H1 (cell line): Measurements from ENCODE around the gene GALNT6. TPM values are rescaled to one million over a fixed set of nuclear protein-coding genes. Genes with fewer than 3 reads are reported as not detected.

Experiments
- CTCF ChIA-PET: fragments of 300-600 bp; sonication (Branson Sonifier 250); formaldehyde crosslinking; loops from one replicate; lab custom pipeline; 2021; ENCODE audit not compliant: partially characterized antibody; lab: Charles Lee
- POLR2A ChIA-PET: fragments of 300-600 bp; sonication (Branson Sonifier 250); formaldehyde crosslinking; loops from one replicate; lab custom pipeline; 2021; ENCODE audit warnings: inconsistent platforms; ENCODE audit not compliant: partially characterized antibody; lab: Charles Lee
- DNase-seq, 2 experiments: peaks; one replicate each; pipeline versions ENCODE4 v3.0.0 to v3.0.0-alpha.2; 2010 to 2022; ENCODE audit warnings: low spot score in 2 of 2, low read depth in 1 of 2, mixed read lengths in 1 of 2
- FAIRE-seq: peaks from 2 replicates; lab custom pipeline; 2011; peaks lifted over from hg19 to GRCh38; lab: Jason Lieb, UNC
- H2AFZ ChIP-seq: 2 replicates; pipeline ENCODE4 v1.8.1; 2012; ENCODE audit warnings: low read length, inconsistent platforms
- H2AK5ac ChIP-seq: 2 replicates; pipeline ENCODE4 v1.6.1; 2013; ENCODE audit warnings: low read depth, low read length
- H2BK120ac ChIP-seq: replicated peaks from 2 replicates; pipeline ENCODE3; 2013; ENCODE audit warnings: low read depth, low read length, inconsistent platforms
- H2BK12ac ChIP-seq: 2 replicates; pipeline ENCODE4 v1.6.1; 2013; ENCODE audit warnings: low read depth, low read length
- H2BK15ac ChIP-seq: 2 replicates; pipeline ENCODE4 v1.6.1; 2013; ENCODE audit warnings: low read length
- H2BK20ac ChIP-seq: 2 replicates; pipeline ENCODE4 v1.6.1; 2013; ENCODE audit warnings: low read length
- H2BK5ac ChIP-seq: 2 replicates; pipeline ENCODE4 v1.6.1; 2013; ENCODE audit warnings: low read depth, low read length
- H3K14ac ChIP-seq: 2 replicates; pipeline ENCODE4 v1.6.1; 2013; ENCODE audit warnings: inconsistent platforms; ENCODE audit not compliant: insufficient read length
- H3K18ac ChIP-seq: 2 replicates; pipeline ENCODE4 v1.6.1; 2013; ENCODE audit warnings: low read length; ENCODE audit errors: extremely low read depth
- H3K23ac ChIP-seq: 2 replicates; pipeline ENCODE4 v1.6.1; 2013; ENCODE audit warnings: inconsistent platforms; ENCODE audit not compliant: insufficient read length
- H3K23me2 ChIP-seq: 2 replicates; pipeline ENCODE4 v1.6.1; 2013; ENCODE audit warnings: low read depth, low read length
- H3K27ac ChIP-seq: 2 replicates; pipeline ENCODE4 v1.6.1; 2011; ENCODE audit warnings: low read depth, low read length, inconsistent platforms
- H3K27me3 ChIP-seq, 4 experiments: replicated peaks in 1 of 4; 1 replicate in 1 of 4; 2 replicates in 3 of 4; pipeline versions ENCODE4 v1.6.1 to v1.8.1; 2011 to 2013; ENCODE audit warnings: low read length in 3 of 4, mild to moderate bottlenecking in 3 of 4, inconsistent platforms in 2 of 4, mixed read lengths in 2 of 4, moderate library complexity in 1 of 4; ENCODE audit not compliant: control insufficient read depth in 3 of 4, insufficient read depth in 3 of 4; ENCODE audit errors: extremely low read depth in 1 of 4
- H3K36me3 ChIP-seq, 4 experiments: 2 replicates each; pipeline versions ENCODE4 v1.6.1 to v1.8.1; 2011 to 2013; ENCODE audit warnings: mild to moderate bottlenecking in 4 of 4, low read length in 3 of 4, moderate library complexity in 2 of 4, control low read depth in 1 of 4, inconsistent platforms in 1 of 4; ENCODE audit not compliant: insufficient read depth in 4 of 4, control insufficient read depth in 2 of 4
- H3K4ac ChIP-seq: replicated peaks from 2 replicates; pipeline ENCODE3; 2013; ENCODE audit warnings: low read length, low read depth, mixed read lengths, inconsistent platforms; ENCODE audit not compliant: insufficient read length
- H3K4me1 ChIP-seq, 4 experiments: replicated peaks in 1 of 4; 1 replicate in 1 of 4; 2 replicates in 3 of 4; pipeline versions ENCODE4 v1.6.1 to v1.8.1; 2011 to 2013; ENCODE audit warnings: low read length in 3 of 4, inconsistent platforms in 2 of 4, mixed read lengths in 1 of 4; ENCODE audit not compliant: insufficient read depth in 4 of 4, control insufficient read depth in 3 of 4
- H3K4me2 ChIP-seq, 2 experiments: 2 replicates each; pipeline versions ENCODE4 v1.6.1 to v1.8.1; 2011 to 2013; ENCODE audit warnings: low read depth in 2 of 2, low read length in 2 of 2, control low read depth in 1 of 2, inconsistent platforms in 1 of 2, mild to moderate bottlenecking in 1 of 2; ENCODE audit not compliant: insufficient read depth in 1 of 2
- H3K4me3 ChIP-seq, 4 experiments: fragments of 200-600, 300-600 bp in 1 of 4; sonication (generic), shearing (Covaris generic), sonication (Bioruptor Twin) in 1 of 4; 2 replicates each; pipeline versions ENCODE4 v1.5.1 to v1.8.1; 2011 to 2016; ENCODE audit warnings: low read length in 4 of 4, low read depth in 3 of 4, control low read depth in 2 of 4, inconsistent platforms in 2 of 4, mild to moderate bottlenecking in 2 of 4, mixed read lengths in 1 of 4, moderate library complexity in 1 of 4; ENCODE audit not compliant: insufficient read depth in 2 of 4; ENCODE audit errors: extremely low read depth in 1 of 4
- H3K56ac ChIP-seq: replicated peaks from 2 replicates; pipeline ENCODE3; 2013; ENCODE audit warnings: low read depth, mild to moderate bottlenecking, mixed read lengths, low read length, inconsistent platforms; ENCODE audit not compliant: insufficient read length
- H3K79me1 ChIP-seq: 2 replicates; pipeline ENCODE4 v1.6.1; 2013; ENCODE audit warnings: low read depth, low read length, control low read depth
- H3K79me2 ChIP-seq, 2 experiments: 2 replicates each; pipeline versions ENCODE4 v1.6.1 to v1.8.1; 2012 to 2013; ENCODE audit warnings: low read length in 2 of 2, mild to moderate bottlenecking in 2 of 2, inconsistent platforms in 1 of 2; ENCODE audit not compliant: insufficient read depth in 2 of 2, control insufficient read depth in 1 of 2
- H3K9ac ChIP-seq, 4 experiments: replicated peaks in 1 of 4; 1 replicate in 1 of 4; 2 replicates in 3 of 4; pipeline versions ENCODE4 v1.6.1 to v1.8.1; 2011 to 2013; ENCODE audit warnings: low read depth in 3 of 4, low read length in 3 of 4, control low read depth in 2 of 4, mild to moderate bottlenecking in 2 of 4, moderate library complexity in 2 of 4, inconsistent platforms in 1 of 4; ENCODE audit errors: extremely low read depth in 1 of 4
- H3K9me3 ChIP-seq, 2 experiments: 2 replicates each; pipeline versions ENCODE4 v1.6.1 to v1.8.1; 2012 to 2013; ENCODE audit warnings: mild to moderate bottlenecking in 2 of 2, moderate library complexity in 2 of 2, control low read depth in 1 of 2, inconsistent platforms in 1 of 2, low read depth in 1 of 2, low read length in 1 of 2, mixed read lengths in 1 of 2; ENCODE audit not compliant: insufficient read depth in 2 of 2
- H4K20me1 ChIP-seq, 2 experiments: replicated peaks in 1 of 2; 2 replicates each; pipeline versions ENCODE3 to v1.8.1; 2011 to 2013; ENCODE audit warnings: inconsistent platforms in 2 of 2, low read length in 2 of 2, mild to moderate bottlenecking in 1 of 2; ENCODE audit not compliant: insufficient read depth in 2 of 2, control insufficient read depth in 1 of 2
- H4K5ac ChIP-seq: 2 replicates; pipeline ENCODE4 v1.6.1; 2013; ENCODE audit warnings: low read length, low read depth, mixed read lengths, inconsistent platforms; ENCODE audit not compliant: insufficient read length
- H4K8ac ChIP-seq: 2 replicates; pipeline ENCODE4 v1.8.0; 2013; ENCODE audit warnings: mild to moderate bottlenecking, moderate library complexity, low read length, inconsistent platforms; ENCODE audit not compliant: insufficient read depth; ENCODE audit errors: extremely low read depth
- H4K91ac ChIP-seq: replicated peaks from 2 replicates; pipeline ENCODE3; 2013; ENCODE audit warnings: low read length, mixed read lengths, inconsistent platforms; ENCODE audit not compliant: insufficient read length
- GABPA ChIP-seq: IDR thresholded peaks from 2 replicates; pipeline ENCODE4 v1.6.1; 2011; ENCODE audit warnings: mild to moderate bottlenecking, low read length, moderate library complexity, borderline replicate concordance; ENCODE audit not compliant: insufficient read depth
- HDAC2 ChIP-seq, 2 experiments: fragments of 300-600 bp in 1 of 2; sonication (generic) in 1 of 2; IDR thresholded peaks; 2 replicates each; pipeline ENCODE4 v1.6.1; 2011 to 2012; ENCODE audit warnings: low read depth in 2 of 2, low read length in 2 of 2, mild to moderate bottlenecking in 2 of 2, moderate library complexity in 2 of 2, borderline replicate concordance in 1 of 2, inconsistent platforms in 1 of 2
- HDAC6 ChIP-seq: IDR thresholded peaks from one replicate; pipeline ENCODE4 v1.7.1; 2012; ENCODE audit warnings: low read depth, mild to moderate bottlenecking, inconsistent platforms, low read length, moderate library complexity
- KDM1A ChIP-seq: fragments of 200-600, 300-600 bp; sonication (generic); IDR thresholded peaks from 2 replicates; pipeline ENCODE4 v1.7.1; 2016; ENCODE audit warnings: mild to moderate bottlenecking, low read length, borderline replicate concordance
- KDM5A ChIP-seq: fragments of 200-600 bp; IDR thresholded peaks from 2 replicates; pipeline ENCODE4 v1.7.1; 2012; ENCODE audit warnings: mild to moderate bottlenecking, low read length, inconsistent platforms, mixed read lengths
- MAFK ChIP-seq: IDR thresholded peaks from 2 replicates; pipeline ENCODE4 v1.6.1; 2012; ENCODE audit warnings: low read depth, mild to moderate bottlenecking, improper control_type of control experiment, low read length
- POLR2A ChIP-seq, 2 experiments: IDR thresholded peaks; 1 replicate in 1 of 2; 2 replicates in 1 of 2; pipeline ENCODE4 v1.6.1; 2011; ENCODE audit warnings: low read depth in 2 of 2, low read length in 2 of 2, mild to moderate bottlenecking in 2 of 2; ENCODE audit errors: control extremely low read depth in 1 of 2
- POU5F1 ChIP-seq: IDR thresholded peaks from 2 replicates; pipeline ENCODE4 v1.6.1; 2011; ENCODE audit warnings: low read depth, mild to moderate bottlenecking, low read length, moderate library complexity
- SIN3A ChIP-seq, 2 experiments: IDR thresholded peaks in 1 of 2; conservative IDR thresholded peaks in 1 of 2; 2 replicates each; pipeline ENCODE4 v1.6.1; 2011 to 2012; ENCODE audit warnings: low read length in 2 of 2, improper control_type of control experiment in 1 of 2, low read depth in 1 of 2, mild to moderate bottlenecking in 1 of 2
- SP2 ChIP-seq: IDR thresholded peaks from 2 replicates; pipeline ENCODE4 v1.6.1; 2012; ENCODE audit warnings: mild to moderate bottlenecking, low read length, inconsistent platforms
- SP4 ChIP-seq: IDR thresholded peaks from 2 replicates; pipeline ENCODE4 v1.6.1; 2012; ENCODE audit warnings: low read length, inconsistent platforms
- SUZ12 ChIP-seq: fragments of 200-600 bp; sonication (generic); IDR thresholded peaks from 2 replicates; pipeline ENCODE4 v1.6.1; 2012; ENCODE audit warnings: mild to moderate bottlenecking, inconsistent platforms, low read length, moderate library complexity, mixed read lengths
- TCF12 ChIP-seq: IDR thresholded peaks from 2 replicates; pipeline ENCODE4 v1.6.1; 2011; ENCODE audit warnings: low read depth, mild to moderate bottlenecking, low read length
- TEAD4 ChIP-seq: IDR thresholded peaks from 2 replicates; pipeline ENCODE4 v1.6.1; 2012; ENCODE audit warnings: low read depth, low read length, inconsistent platforms, mixed read lengths
- ZNF274 ChIP-seq: IDR thresholded peaks from 2 replicates; pipeline ENCODE4 v1.7.0; 2012; ENCODE audit warnings: low read length, borderline replicate concordance; ENCODE audit errors: extremely low read depth
- WGBS, 2 experiments: shearing (Covaris generic) in 1 of 2; methylation state at CpG; one replicate each; pipeline versions ENCODE4 v1.1.6 to v1.1.7; 2013 to 2015; ENCODE audit warnings: low lambda C conversion rate in 2 of 2, mixed read lengths in 2 of 2, inconsistent platforms in 1 of 2, low coverage in 1 of 2, missing lambda C conversion rate in 1 of 2; ENCODE audit not compliant: insufficient replicate concordance in 2 of 2, insufficient coverage in 1 of 2, insufficient read length in 1 of 2; ENCODE audit errors: extremely low coverage in 1 of 2, missing lambda C conversion rate in 1 of 2; 5-methylcytosine and 5-hydroxymethylcytosine counted together
- polyA plus RNA-seq, 7 experiments: library from polyadenylated mRNA; depleted of rRNA in 3 of 7; stranded (reverse) in 5 of 7; unstranded in 2 of 7; fragments of >200 nt in 5 of 7; fragments of 200-250 nt in 2 of 7; gene quantifications; 1 replicate in 5 of 7; 2 replicates in 1 of 7; 4 replicates in 1 of 7; pipeline versions ENCODE4 v1.2.1 to v1.2.3, GENCODE V29; 2011 to 2013; ENCODE audit warnings: missing spikeins in 2 of 7, mixed read lengths in 2 of 7
- total RNA-seq: library from RNA; stranded (reverse); fragmentation: NEBNext Ultra II Directional; extraction: Animal tissue kit (Norgen Biotek cat#: 25700); gene quantifications from 2 replicates; pipeline ENCODE4 v1.2.1, GENCODE V29; 2021

GALNT6 gene
- total and polyA plus RNA-seq, 2 of the 8 experiments (the other 6 are each of a cell fraction or from before 2014, with no cell fraction given): 5.8 to 10.7 TPM

GRCh38 chr12:51378749-51379148 lies 12.5 kb downstream of the GALNT6 start:
- Histone ChIP-seq H3K27ac (no peak overlapping the region), H2AK5ac (no peak overlapping the region), H4K8ac (no peak overlapping the region), H3K27me3 (no peaks in the 10 kb centered on the region), H3K14ac (no peak overlapping the region), H4K5ac (no peak overlapping the region), H3K23me2 (no peaks in the 10 kb centered on the region), H3K9ac (no peak overlapping the region), H2BK120ac (no peak overlapping the region), H2BK20ac (no peak overlapping the region), H3K4ac (no peak overlapping the region), H3K9me3 (no peaks in the 10 kb centered on the region), H3K23ac (no peak overlapping the region), H3K36me3 (peaks cover 4 to 13% (median 8%) of the 10 kb centered on the region in 4 experiments; a peak in 6 of 8 replicates), H2BK15ac (no peak overlapping the region), H3K4me1 (peaks cover 3 to 14% (median 5%) of the 10 kb centered on the region in 4 experiments), H3K4me2 (no peak overlapping the region), H2BK5ac (no peak overlapping the region), H3K56ac (no peak overlapping the region), H3K79me1 (no peaks in the 10 kb centered on the region), H4K91ac (no peak overlapping the region), H4K20me1 (no peaks in the 10 kb centered on the region), H3K18ac (no peak overlapping the region), H2AFZ (no peak overlapping the region), H3K79me2 (no peaks in the 10 kb centered on the region), H3K4me3 (no peak overlapping the region), H2BK12ac (no peak overlapping the region)
- no peak for DNase-seq
- ChIA-PET POLR2A (interaction anchor here (0.5 to 1.7 kb wide), 4 partner anchors 10 to 297 kb away, joined by 3 to 7 read pairs (median 5); partner anchors contain the start of gene GALNT6), CTCF (interaction anchor here (1.4 to 1.7 kb wide), 2 partner anchors 11 to 18 kb away, joined by 3 to 6 read pairs; no protein-coding TSS in a partner anchor)
- no peak for FAIRE-seq
- 85% methylated on average over 2 of the region's 2 CpGs; no CpG with 5 or more reads in 1 of the 2 experiments for WGBS, 2 experiments
- no peak for TF ChIP-seq KDM5A
- TF ChIP-seq SUZ12: no peak
- no peak for TF ChIP-seq SIN3A (conservative IDR thresholded peaks at IDR 0.05 in 1 of 2, IDR thresholded peaks at IDR 0.05 in 1 of 2; ENCODE audit: low read depth in 1 of 2, low read length in 2 of 2)
- TF ChIP-seq MAFK: no peak
- TF ChIP-seq POU5F1: no peak
- TF ChIP-seq SP4: no peak
- no peak for TF ChIP-seq ZNF274
- no peak for TF ChIP-seq TEAD4
- TF ChIP-seq GABPA: no peak
- TF ChIP-seq KDM1A: no peak
- no peak for TF ChIP-seq SP2
- no peak for TF ChIP-seq POLR2A (IDR thresholded peaks at IDR 0.05; ENCODE audit: control extremely low read depth in 1 of 2, low read depth in 2 of 2, low read length in 2 of 2)
- TF ChIP-seq HDAC2 (IDR thresholded peaks at IDR 0.05; ENCODE audit: borderline replicate concordance in 1 of 2, low read depth in 2 of 2, low read length in 2 of 2): no peak
- TF ChIP-seq TCF12: no peak
- no peak for TF ChIP-seq HDAC6
